MM.1S (cell line): ENCODE measurements around the gene RYR2.

Experiments
- DNase-seq: peaks from one replicate; pipeline ENCODE4 v3.0.0-alpha.2; 2015
- H2AFZ ChIP-seq: fragments of 300-600 bp; sonication (generic); 2 replicates; pipeline ENCODE4 v1.6.0; 2016; ENCODE audit warnings: antibody characterized with exemption, low read length
- H3F3A ChIP-seq: fragments of 300-600 bp; sonication (generic); 2 replicates; pipeline ENCODE4 v1.6.1; 2016; ENCODE audit warnings: mild to moderate bottlenecking, antibody characterized with exemption, low read length, moderate library complexity, mixed read lengths; ENCODE audit not compliant: insufficient read depth
- H3K27ac ChIP-seq: fragments of 300-600 bp; sonication (generic); 2 replicates; pipeline ENCODE4 v1.5.1; 2016; ENCODE audit warnings: mild to moderate bottlenecking, low read length
- H3K27me3 ChIP-seq: fragments of 300-600 bp; sonication (generic); replicated peaks from 2 replicates; pipeline ENCODE4 v1.6.0; 2016; ENCODE audit warnings: low read length; ENCODE audit not compliant: insufficient read depth
- H3K36me3 ChIP-seq: fragments of 300-600 bp; sonication (generic); replicated peaks from 2 replicates; pipeline ENCODE4 v1.6.1; 2016; ENCODE audit warnings: mild to moderate bottlenecking, low read length, mixed read lengths; ENCODE audit not compliant: insufficient read depth
- H3K4me1 ChIP-seq: fragments of 300-600 bp; sonication (generic); 2 replicates; pipeline ENCODE4 v1.6.1; 2016; ENCODE audit warnings: low read length, mixed read lengths
- H3K4me2 ChIP-seq: fragments of 300-600 bp; sonication (generic); 2 replicates; pipeline ENCODE4 v1.6.0; 2016; ENCODE audit warnings: low read depth, low read length
- H3K4me3 ChIP-seq: fragments of 300-600 bp; sonication (generic); 2 replicates; pipeline ENCODE4 v1.5.1; 2016; ENCODE audit warnings: low read length, mixed read lengths
- H3K79me2 ChIP-seq: fragments of 300-600 bp; sonication (generic); 2 replicates; pipeline ENCODE4 v1.6.1; 2016; ENCODE audit warnings: mixed run types, low read length, mixed read lengths
- H3K9ac ChIP-seq: fragments of 300-600 bp; sonication (generic); 2 replicates; pipeline ENCODE4 v1.6.1; 2016; ENCODE audit warnings: low read length, mixed read lengths
- H3K9me2 ChIP-seq: fragments of 300-600 bp; sonication (generic); replicated peaks from 2 replicates; pipeline ENCODE4 v1.6.1; 2016; ENCODE audit warnings: mild to moderate bottlenecking, low read length, mixed read lengths; ENCODE audit not compliant: insufficient read depth
- H3K9me3 ChIP-seq: fragments of 300-600 bp; sonication (generic); replicated peaks from 2 replicates; pipeline ENCODE4 v1.6.1; 2016; ENCODE audit warnings: mild to moderate bottlenecking, low read length, mixed read lengths; ENCODE audit not compliant: insufficient read depth
- H4K20me1 ChIP-seq: fragments of 300-600 bp; sonication (generic); 2 replicates; pipeline ENCODE4 v1.6.1; 2016; ENCODE audit warnings: mild to moderate bottlenecking, low read length, moderate library complexity, mixed read lengths; ENCODE audit not compliant: insufficient read depth
- CTCF ChIP-seq: fragments of 300-600 bp; sonication (generic); IDR thresholded peaks from 2 replicates; pipeline ENCODE4 v1.5.1; 2016; ENCODE audit warnings: antibody characterized with exemption, low read length, mixed read lengths
- EZH2 ChIP-seq: fragments of 300-600 bp; sonication (generic); optimal IDR thresholded peaks from 2 replicates; pipeline ENCODE3; 2017; ENCODE audit warnings: low read depth, mild to moderate bottlenecking, antibody characterized with exemption, low read length, mixed read lengths
- EZH2phosphoT487 ChIP-seq: fragments of 300-600 bp; sonication (generic); IDR thresholded peaks from 2 replicates; pipeline ENCODE4 v1.6.1; 2018; ENCODE audit warnings: antibody characterized with exemption, low read length

RYR2 gene

DNA sequence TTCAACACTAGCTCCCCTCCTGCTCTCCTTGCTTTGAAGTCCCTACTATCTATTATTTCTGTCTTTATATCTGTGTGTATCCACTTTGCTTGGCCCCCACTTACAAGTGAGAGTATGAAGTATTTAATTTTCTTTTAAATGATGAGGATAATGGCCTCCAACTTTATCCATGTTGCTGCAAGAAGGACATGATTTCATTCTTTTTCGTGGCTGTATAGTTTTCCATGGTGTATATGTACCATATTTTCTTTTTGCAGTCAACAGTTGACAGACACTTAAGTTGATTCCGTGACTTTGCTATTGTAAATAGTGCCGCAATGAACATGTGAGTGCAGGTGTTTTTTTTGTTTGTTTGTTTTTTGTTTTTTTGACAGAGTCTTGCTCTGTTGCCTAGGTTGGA, 483.1 kb downstream of the RYR2 start:
- H2AFZ ChIP-seq = no peak overlapping the region
- no peaks in the 10 kb centered on the region for H3K79me2 ChIP-seq
- H3K27ac ChIP-seq = no peak overlapping the region
- H3F3A ChIP-seq = no peaks in the 10 kb centered on the region
- no peak overlapping the region for H3K9ac ChIP-seq
- no peaks in the 10 kb centered on the region for H3K36me3 ChIP-seq
- peaks cover 3% of the 10 kb centered on the region; the same call in 1 of the 2 replicates for H3K27me3 ChIP-seq
- H3K9me3 ChIP-seq = no peaks in the 10 kb centered on the region
- no peak overlapping the region for H3K4me2 ChIP-seq
- H4K20me1 ChIP-seq = no peaks in the 10 kb centered on the region
- TF ChIP-seq EZH2 (no peak), EZH2phosphoT487 (no peak), CTCF (no peak)
- DNase-seq = no peak
- no peaks in the 10 kb centered on the region for H3K4me1 ChIP-seq
- no peak overlapping the region for H3K4me3 ChIP-seq
- no peaks in the 10 kb centered on the region for H3K9me2 ChIP-seq

DNA sequence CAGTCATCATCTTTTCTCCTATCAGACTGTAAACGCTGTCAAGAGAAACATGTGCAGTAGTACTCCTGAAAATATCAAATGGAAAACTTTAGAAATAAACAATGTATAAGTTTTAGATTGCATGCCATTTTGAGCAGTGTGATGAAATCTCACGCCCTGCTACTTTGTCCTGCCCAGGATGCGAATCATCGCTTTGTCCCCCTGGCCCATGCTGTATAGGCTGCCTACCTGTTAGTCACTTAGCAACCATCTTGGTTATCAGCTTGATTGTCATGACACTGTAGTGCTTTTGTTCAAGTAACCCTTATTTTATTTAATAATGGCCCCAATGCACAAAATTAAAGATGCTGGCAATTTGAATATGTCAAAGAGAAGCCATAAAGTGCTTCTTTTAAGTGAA, 485.8 kb downstream of the RYR2 start:
- Histone ChIP-seq H3K27me3 (no peaks in the 10 kb centered on the region), H3K4me1 (no peaks in the 10 kb centered on the region), H3K27ac (no peak overlapping the region), H2AFZ (no peak overlapping the region), H4K20me1 (no peaks in the 10 kb centered on the region), H3K36me3 (no peaks in the 10 kb centered on the region), H3K4me2 (no peak overlapping the region), H3K79me2 (no peaks in the 10 kb centered on the region), H3K9me3 (no peaks in the 10 kb centered on the region), H3K9ac (no peak overlapping the region), H3F3A (no peaks in the 10 kb centered on the region), H3K9me2 (no peaks in the 10 kb centered on the region), H3K4me3 (no peak overlapping the region)
- no peak for DNase-seq
- no peak for TF ChIP-seq EZH2
- TF ChIP-seq CTCF = no peak
- no peak for TF ChIP-seq EZH2phosphoT487

DNA sequence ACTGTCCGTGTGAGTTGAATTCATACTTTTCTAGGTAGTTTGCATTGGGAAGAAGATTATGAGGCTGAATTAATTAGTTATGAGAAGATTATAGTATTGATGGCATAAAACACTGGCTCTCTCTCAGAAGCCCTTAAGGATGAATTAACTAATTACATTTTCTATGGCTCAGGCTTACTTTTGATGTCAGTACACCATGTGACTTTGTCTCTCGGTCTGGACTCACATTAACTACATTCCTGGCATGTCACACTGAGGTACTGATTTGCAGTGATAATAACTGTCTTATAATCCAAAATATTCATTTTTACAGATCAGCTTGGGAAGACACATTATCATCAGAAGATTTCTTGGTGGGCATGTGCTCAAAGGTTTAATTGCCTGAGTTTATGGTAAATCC, 486.6 kb downstream of the RYR2 start:
- no peaks in the 10 kb centered on the region for H4K20me1 ChIP-seq
- no peaks in the 10 kb centered on the region for H3K4me1 ChIP-seq
- H3K36me3 ChIP-seq = no peaks in the 10 kb centered on the region
- no peak overlapping the region for H3K9ac ChIP-seq
- TF ChIP-seq EZH2 (no peak), CTCF (no peak), EZH2phosphoT487 (no peak)
- H3F3A ChIP-seq = no peaks in the 10 kb centered on the region
- H3K27ac ChIP-seq = no peak overlapping the region
- no peak overlapping the region for H2AFZ ChIP-seq
- no peaks in the 10 kb centered on the region for H3K27me3 ChIP-seq
- H3K4me3 ChIP-seq = no peak overlapping the region
- H3K9me2 ChIP-seq = no peaks in the 10 kb centered on the region
- H3K4me2 ChIP-seq = no peak overlapping the region
- DNase-seq = no peak
- no peaks in the 10 kb centered on the region for H3K9me3 ChIP-seq
- no peaks in the 10 kb centered on the region for H3K79me2 ChIP-seq
